ENCODE measurements around the gene GKN2. TPM values are rescaled to one million over a fixed set of nuclear protein-coding genes. Genes with fewer than 3 reads are reported as not detected.

Gene GKN2
- total RNA-seq, 1 donor from 2014 or later, result not detected

GRCh38 chr2:68931149-68931711 lies 21.5 kb downstream of the GKN2 start:
- intact Hi-C loops (cut with DNase I), result no loop called here
- DNase-seq (ENCODE audit: low spot score), result no peak

DNA sequence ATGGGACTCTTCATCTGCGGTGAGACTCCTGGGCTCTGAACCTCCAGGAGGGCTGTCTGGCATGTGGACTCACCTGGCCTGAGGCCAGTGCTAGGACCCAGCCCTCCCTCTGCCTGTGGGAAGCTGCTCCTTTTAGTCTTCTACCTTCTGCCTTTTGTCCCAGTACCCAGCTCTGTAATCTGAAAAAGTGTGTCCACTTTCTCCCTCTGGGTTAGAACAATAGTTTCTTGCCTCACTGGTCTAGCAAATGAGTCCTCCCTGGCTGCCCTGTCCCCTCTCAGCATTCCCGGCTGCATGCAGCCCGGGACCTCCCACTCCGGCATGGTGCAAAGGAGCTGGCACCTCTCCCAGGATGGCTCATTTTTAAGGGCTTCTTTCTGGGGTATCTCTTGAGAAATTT lies 25.9 kb downstream of the GKN2 start:
- no peak for DNase-seq (ENCODE audit: low spot score)
- intact Hi-C loops (cut with DNase I), result no loop called here

DNA sequence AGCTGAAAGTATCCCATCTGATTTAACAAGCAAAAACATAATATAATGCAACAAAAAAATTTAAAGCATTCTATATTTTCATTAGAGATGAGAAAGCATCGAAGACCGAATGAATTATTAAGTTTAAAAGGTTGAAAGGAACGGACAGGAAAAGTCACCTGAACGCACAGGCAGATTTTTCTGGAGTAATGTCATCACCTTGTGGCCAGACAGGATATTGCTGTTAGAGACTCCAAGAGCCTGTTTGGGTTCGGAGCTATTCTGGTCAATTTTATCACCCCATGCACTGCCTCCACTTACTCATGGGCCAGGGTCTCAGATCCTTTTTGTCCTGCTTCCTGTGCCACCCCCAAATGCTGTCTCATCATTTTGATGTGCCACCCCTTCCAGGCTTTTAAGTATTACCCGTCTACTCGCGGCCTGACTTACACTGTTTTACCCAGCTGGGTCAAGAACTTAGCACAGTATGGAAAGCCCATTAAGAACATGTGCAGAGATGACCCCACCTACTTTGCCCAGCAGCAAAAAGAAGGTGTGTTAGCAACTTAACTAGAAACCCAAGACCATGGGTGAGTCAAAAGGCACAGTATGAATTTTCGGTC lies 27.3 kb downstream of the GKN2 start:
- intact Hi-C loops (cut with DNase I), result no loop called here
- no peak for DNase-seq (ENCODE audit: low spot score)

DNA sequence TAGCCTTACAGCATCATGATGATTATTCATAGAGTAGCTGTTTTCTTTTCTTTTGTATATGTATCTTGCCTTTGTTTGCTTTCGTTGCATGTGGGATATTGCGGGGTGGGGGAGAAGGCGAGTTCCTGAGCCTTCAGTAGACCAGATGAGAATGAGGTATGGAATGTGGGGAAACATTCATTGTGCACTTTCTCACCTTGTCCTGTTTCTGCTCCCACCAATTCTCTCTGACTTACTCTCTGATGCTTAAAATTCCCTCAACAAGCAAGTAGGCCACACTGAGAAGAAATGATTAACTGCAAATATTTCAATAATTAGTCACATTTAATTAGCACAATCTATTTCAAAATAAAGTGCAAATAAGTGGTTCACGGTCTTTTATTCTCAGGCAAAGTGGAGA lies 31.0 kb downstream of the GKN2 start:
- intact Hi-C loops (cut with DNase I), result loop anchor here (5.0 kb wide), 1 partner anchor 459 kb away; no protein-coding TSS in a partner anchor
- DNase-seq (ENCODE audit: low spot score), result no peak

DNA sequence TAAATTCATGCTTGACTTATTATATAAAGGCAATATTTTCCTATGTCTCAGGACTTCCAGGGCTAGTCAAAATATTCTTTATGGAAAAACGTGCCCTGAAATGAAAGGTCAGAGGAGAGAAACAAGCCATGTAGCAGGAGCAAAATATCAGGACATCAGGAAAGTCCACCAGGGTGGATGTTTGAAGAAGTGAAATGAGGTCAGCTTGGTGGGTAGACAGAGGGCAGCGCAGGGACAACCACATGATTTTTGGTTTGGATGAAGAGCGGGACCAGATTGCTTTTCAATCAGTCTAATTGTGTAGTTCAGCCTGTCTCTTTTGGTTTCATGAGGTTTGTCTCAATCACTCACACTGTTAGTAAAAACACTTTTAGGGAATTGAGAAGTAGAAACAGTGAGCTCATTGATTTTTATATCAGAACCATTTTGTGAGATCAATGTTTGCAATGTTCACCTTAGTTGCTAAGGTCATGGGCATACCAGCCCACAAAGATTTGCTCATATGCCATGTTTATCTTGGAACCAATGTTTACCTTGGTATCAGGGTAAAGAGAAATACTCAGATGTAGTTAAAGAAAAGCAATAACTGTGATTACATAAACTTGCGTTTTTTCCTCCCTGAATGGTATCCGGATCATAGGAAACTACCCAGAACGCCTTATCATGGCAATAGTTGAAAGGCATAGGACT lies 32.1 kb downstream of the GKN2 start:
- DNase-seq (ENCODE audit: low spot score), result no peak
- intact Hi-C loops (cut with DNase I), result loop anchor here (5.0 kb wide), 1 partner anchor 458 kb away; no protein-coding TSS in a partner anchor

- intact Hi-C loops (cut with DNase I), result no loop called here
- DNase-seq (ENCODE audit: low spot score), result no peak
Observed at GRCh38 chr2:68918497-68918896, 34.2 kb downstream of the GKN2 start.

DNA sequence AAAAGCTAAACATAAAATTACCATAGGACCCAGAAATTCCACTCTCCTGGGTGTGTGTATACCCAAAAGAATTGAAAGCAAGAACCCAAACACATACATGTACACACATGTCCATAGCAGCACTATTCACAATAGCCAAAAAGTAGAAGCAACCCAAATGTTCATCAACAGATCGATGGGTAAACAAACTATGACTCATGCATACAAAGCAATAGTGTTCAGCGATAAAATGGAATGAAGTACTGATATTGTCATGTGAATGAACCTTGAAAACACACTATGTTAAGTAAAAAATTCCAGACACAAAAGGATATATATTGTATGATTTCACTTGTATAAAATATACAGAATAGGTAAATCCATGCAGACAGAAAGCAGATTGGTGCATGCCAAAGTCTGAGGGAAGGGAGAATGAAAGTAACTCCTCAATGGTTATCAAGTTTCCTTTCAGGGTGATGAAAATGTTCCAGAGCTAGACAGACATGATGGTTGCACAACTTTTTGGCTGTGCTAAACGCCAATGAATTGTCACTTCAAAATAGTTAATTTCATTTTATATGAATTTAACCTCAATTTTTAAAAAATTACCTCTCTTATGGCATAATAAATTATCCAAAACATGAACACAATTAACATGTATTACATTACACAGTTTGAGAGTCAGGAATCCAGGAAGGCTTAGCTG lies 35.5 kb downstream of the GKN2 start:
- DNase-seq (ENCODE audit: low spot score), result no peak
- intact Hi-C loops (cut with DNase I), result no loop called here

- DNase-seq (ENCODE audit: low spot score), result no peak
- intact Hi-C loops (cut with DNase I), result no loop called here
Observed at GRCh38 chr2:68916226-68916625, 36.5 kb downstream of the GKN2 start.

DNA sequence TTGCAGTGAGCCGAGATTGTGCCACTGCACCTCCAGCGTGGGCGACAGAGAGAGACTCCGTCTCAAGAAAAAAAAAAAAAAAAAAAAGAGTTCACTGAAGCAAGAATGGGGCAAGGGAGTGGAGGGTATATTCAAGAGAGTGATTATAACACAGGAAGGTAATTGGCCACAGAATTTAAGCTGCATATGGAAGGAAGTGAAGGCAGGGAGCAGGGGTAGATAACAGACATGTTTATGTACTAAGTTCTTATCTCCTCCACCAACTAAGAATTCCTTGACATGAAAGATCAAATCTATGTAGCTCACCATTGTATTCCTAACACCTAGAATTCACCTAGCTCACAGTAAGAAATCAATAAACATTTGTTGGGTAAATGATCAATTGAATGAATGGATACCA lies 37.3 kb downstream of the GKN2 start:
- intact Hi-C loops (cut with DNase I), result no loop called here
- no peak for DNase-seq (ENCODE audit: low spot score)

- intact Hi-C loops (cut with DNase I), result loop anchor here (5.0 kb wide), 1 partner anchor 206 kb away; no protein-coding TSS in a partner anchor
- DNase-seq (ENCODE audit: low spot score), result no peak
Observed at GRCh38 chr2:68913359-68913758, 39.3 kb downstream of the GKN2 start.

- intact Hi-C loops (cut with DNase I), result loop anchor here (5.0 kb wide), 1 partner anchor 205 kb away; no protein-coding TSS in a partner anchor
- DNase-seq (ENCODE audit: low spot score), result no peak
Observed at GRCh38 chr2:68912732-68913131, 40.0 kb downstream of the GKN2 start.

- intact Hi-C loops (cut with DNase I), result loop anchor here (5.0 kb wide), 1 partner anchor 205 kb away; no protein-coding TSS in a partner anchor
- no peak for DNase-seq (ENCODE audit: low spot score)
Observed at GRCh38 chr2:68912111-68912510, 40.6 kb downstream of the GKN2 start.

- DNase-seq (ENCODE audit: low spot score), result no peak
- intact Hi-C loops (cut with DNase I), result loop anchor here (5.0 kb wide), 1 partner anchor 204 kb away; no protein-coding TSS in a partner anchor
Observed at GRCh38 chr2:68911709-68912108, 41.0 kb downstream of the GKN2 start.

DNA sequence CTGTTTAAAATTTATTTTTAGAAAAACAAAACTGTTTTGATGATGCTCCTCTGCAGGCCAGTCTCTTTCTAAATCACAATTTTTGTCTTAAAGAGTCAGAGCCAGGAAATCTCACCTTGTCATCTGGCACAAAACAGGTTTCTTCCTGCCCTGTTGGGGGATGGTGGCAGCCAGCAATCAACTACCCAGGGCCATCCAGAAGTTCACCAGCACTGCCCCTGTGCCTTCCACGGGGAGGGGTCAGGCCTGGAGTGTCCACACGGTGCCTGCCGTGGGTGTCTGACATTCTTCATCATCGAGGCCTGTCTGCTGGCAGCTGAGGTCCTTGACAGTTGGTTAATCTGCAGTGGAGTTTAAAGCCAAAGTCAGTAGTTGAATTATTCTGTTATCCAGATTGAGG lies 41.4 kb downstream of the GKN2 start:
- intact Hi-C loops (cut with DNase I), result loop anchor here (5.0 kb wide), 1 partner anchor 204 kb away; no protein-coding TSS in a partner anchor
- no peak for DNase-seq (ENCODE audit: low spot score)

DNA sequence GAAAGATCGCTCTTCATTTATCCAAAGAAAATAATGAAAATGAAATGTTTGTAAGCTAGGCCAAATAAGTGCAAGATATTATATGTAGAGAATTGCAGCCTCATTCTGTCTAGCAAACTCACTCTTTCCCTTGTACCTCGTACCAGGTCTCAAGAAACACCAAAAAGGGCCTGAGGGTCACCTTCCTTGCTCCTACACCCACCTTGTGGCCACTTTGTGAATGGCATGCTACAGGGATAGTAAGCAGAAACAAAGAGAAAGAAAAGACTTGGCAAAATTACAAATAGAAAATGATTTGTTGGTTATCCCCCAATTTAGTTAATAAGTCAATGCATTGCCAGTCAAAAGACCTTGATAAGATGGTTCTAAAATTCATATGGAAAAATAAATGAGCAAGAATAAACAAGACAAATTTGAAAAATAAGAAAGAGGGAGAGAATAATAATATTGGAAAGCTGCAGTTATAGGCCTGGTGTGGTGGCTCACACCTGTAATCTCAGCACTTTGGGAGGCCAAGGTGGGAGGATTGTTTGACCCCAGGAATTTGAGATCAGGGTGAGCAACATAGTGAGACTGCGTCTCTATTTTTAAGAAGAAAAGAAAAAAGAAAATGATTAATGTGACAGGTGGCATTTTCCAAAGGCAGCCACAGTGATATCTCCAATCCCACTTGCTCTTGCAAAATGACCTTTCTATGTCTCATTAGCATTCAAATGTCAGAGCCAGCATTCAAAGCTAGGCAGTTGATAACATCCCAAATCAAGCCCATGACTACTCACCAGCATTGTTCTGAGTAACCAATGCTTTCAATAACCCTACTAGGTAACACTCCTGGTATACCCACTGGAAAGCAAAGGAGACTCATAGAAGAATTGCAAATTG lies 42.7 kb downstream of the GKN2 start:
- DNase-seq (ENCODE audit: low spot score), result no peak
- intact Hi-C loops (cut with DNase I), result loop anchor here (2.0 to 5.0 kb wide), 4 partner anchors 77 to 203 kb away; no protein-coding TSS in a partner anchor

DNA sequence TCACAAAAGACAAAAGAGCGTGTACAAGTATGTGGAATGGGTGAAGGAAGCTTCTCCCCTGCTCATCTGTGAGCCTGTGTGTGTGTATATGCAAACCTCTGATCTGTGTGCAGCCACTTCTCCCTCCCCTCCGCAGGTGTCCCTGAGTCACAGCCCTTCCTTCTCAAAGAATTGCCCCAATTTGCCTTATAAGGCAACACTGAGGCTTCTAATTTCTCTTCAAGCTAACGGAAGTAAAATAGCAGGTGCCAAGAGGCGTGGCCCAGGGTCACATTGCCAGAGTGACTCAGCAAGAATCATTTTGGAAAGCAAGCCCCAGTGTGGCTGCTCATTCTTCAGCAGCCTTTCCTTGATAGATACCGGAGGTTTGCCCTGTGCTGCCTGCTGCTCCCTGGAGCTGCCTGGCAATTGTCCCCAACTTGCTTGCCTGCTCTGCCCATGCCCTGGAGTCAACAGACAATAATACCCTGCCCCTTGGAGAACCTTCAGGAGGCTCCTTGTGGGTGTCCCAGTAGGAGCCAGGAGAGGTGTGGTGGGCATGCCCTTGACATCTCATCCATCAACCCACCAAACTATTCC lies 44.2 kb downstream of the GKN2 start:
- intact Hi-C loops (cut with DNase I), result loop anchor here (2.0 to 5.0 kb wide), 3 partner anchors 76 to 191 kb away; no protein-coding TSS in a partner anchor

DNA sequence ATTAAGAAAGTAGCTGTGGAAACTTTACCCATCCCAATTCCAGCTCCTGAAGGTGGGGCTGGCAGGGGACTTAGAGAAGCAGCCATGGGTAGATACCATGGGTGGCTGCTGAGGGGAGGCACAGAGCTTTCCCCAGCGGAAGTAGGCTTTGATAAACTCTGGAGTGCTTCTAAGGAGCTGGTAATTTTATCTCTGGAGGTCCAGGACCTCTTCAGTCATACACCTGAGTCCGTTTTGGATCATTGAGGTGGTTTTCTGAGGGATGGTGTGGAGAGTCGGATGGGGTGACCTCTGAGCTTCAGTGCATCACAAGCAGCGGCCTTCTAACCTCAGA lies 44.8 kb downstream of the GKN2 start:
- DNase-seq (ENCODE audit: low spot score), result no peak
- intact Hi-C loops (cut with DNase I), result loop anchor here (2.0 to 5.0 kb wide), 3 partner anchors 75 to 191 kb away; no protein-coding TSS in a partner anchor

More for the DNA sequence above, 44.2 kb downstream of the GKN2 start:
- DNase-seq (ENCODE audit: low spot score), result peak; percentile 86

DNA sequence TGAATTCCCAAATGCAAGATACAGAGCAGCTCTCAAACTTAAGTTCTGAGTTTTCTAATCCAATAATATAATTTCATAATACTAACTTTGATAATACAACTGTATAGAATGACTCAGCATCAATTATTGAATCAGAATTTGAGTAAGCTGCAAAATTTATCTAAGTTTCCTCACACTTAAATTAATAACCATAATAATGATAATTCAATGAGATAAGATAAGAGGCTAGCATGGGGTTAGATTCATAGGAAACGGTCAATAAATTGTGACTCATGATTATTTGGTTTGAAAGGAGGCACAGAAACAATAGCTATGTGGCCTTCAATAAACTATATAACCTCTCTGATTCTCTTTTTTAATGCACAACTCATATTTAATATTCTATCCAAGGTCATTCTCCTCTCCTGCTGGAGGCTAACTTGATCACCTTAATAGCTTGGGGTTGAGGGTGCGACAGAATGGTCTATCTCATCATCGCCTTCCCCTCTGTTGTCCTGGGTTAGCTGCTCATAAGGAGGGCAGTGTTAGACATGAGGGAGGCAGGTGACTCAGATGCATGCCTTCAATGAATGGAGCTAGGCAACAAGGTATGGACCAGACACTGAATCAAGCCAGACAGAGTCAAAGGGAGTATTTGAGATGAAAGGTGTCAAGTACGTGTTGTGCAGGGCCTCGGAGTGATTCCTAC lies 45.3 kb downstream of the GKN2 start:
- DNase-seq (ENCODE audit: low spot score), result no peak
- intact Hi-C loops (cut with DNase I), result loop anchor here (5.0 kb wide), 1 partner anchor 190 kb away; no protein-coding TSS in a partner anchor

Measured in cardiac septum (tissue), 1 donor.